ENCODE results near the gene ECT2L. TPM values are rescaled to one million over a fixed set of nuclear protein-coding genes. Genes with fewer than 3 reads are reported as not detected.

ECT2L gene
- total RNA-seq, 1 donor from 2014 or later = 1.6 TPM

GRCh38 chr6:138830248-138830647, 34.4 kb downstream of the ECT2L start:
- intact Hi-C loops (cut with micrococcal nuclease) = loop anchor here (10.0 kb wide), 1 partner anchor 535 kb away; no protein-coding TSS in a partner anchor
- peak overlapping the region; percentile 24 for H3K27ac ChIP-seq (replicated peaks)
- H3K4me3 ChIP-seq = peak overlapping the region; percentile 57
- H3K4me1 ChIP-seq = peaks cover 11% of the 10 kb centered on the region
- TF ChIP-seq CTCF (IDR thresholded peaks at IDR 0.05; ENCODE audit: borderline replicate concordance) = no peak
- H3K36me3 ChIP-seq = no peaks in the 10 kb centered on the region
- no peak for DNase-seq
- H3K9me3 ChIP-seq (replicated peaks) = peaks cover 5% of the 10 kb centered on the region
- H3K27me3 ChIP-seq (ENCODE audit: low read depth) = no peaks in the 10 kb centered on the region

GRCh38 chr6:138832182-138832581, 36.3 kb downstream of the ECT2L start:
- Histone ChIP-seq H3K27ac (replicated peaks) (peak overlapping the region; percentile 91), H3K27me3 (ENCODE audit: low read depth) (no peaks in the 10 kb centered on the region), H3K4me1 (peaks cover 17% of the 10 kb centered on the region), H3K36me3 (no peaks in the 10 kb centered on the region), H3K4me3 (peak overlapping the region; percentile 57), H3K9me3 (replicated peaks) (peaks cover 5% of the 10 kb centered on the region)
- no peak for DNase-seq
- intact Hi-C loops (cut with micrococcal nuclease) = loop anchor here (10.0 kb wide), 1 partner anchor 533 kb away; no protein-coding TSS in a partner anchor
- no peak for TF ChIP-seq CTCF (IDR thresholded peaks at IDR 0.05; ENCODE audit: borderline replicate concordance)

GRCh38 chr6:138833816-138834539, 38.1 kb downstream of the ECT2L start:
- peak overlapping the region; percentile 91 for H3K27ac ChIP-seq (replicated peaks)
- H3K4me3 ChIP-seq = peak overlapping the region; percentile 57
- no peaks in the 10 kb centered on the region for H3K27me3 ChIP-seq (ENCODE audit: low read depth)
- peaks cover 17% of the 10 kb centered on the region for H3K4me1 ChIP-seq
- H3K9me3 ChIP-seq (replicated peaks) = peaks cover 5% of the 10 kb centered on the region
- DNase-seq = peak; percentile 68
- intact Hi-C loops (cut with micrococcal nuclease) = loop anchor here (10.0 kb wide), 1 partner anchor 531 kb away; no protein-coding TSS in a partner anchor
- no peaks in the 10 kb centered on the region for H3K36me3 ChIP-seq
- no peak for TF ChIP-seq CTCF (IDR thresholded peaks at IDR 0.05; ENCODE audit: borderline replicate concordance)

GRCh38 chr6:138837246-138837645, 41.4 kb downstream of the ECT2L start:
- Histone ChIP-seq H3K27me3 (ENCODE audit: low read depth) (no peaks in the 10 kb centered on the region), H3K4me3 (no peak overlapping the region), H3K9me3 (replicated peaks) (peaks cover 3% of the 10 kb centered on the region), H3K4me1 (peaks cover 17% of the 10 kb centered on the region), H3K36me3 (no peaks in the 10 kb centered on the region), H3K27ac (replicated peaks) (no peak overlapping the region)
- intact Hi-C loops (cut with micrococcal nuclease) = loop anchor here (10.0 kb wide), 1 partner anchor 528 kb away; no protein-coding TSS in a partner anchor
- TF ChIP-seq CTCF (IDR thresholded peaks at IDR 0.05; ENCODE audit: borderline replicate concordance) = no peak
- no peak for DNase-seq

GRCh38 chr6:138844192-138844591, 48.3 kb downstream of the ECT2L start:
- intact Hi-C loops (cut with micrococcal nuclease) = no loop called here
- peak overlapping the region; percentile 32 for H3K4me3 ChIP-seq

More at GRCh38 chr6:138844192-138844591, 48.3 kb downstream of the ECT2L start:
- Histone ChIP-seq H3K4me1 (peaks cover 30% of the 10 kb centered on the region), H3K27me3 (ENCODE audit: low read depth) (no peaks in the 10 kb centered on the region), H3K27ac (replicated peaks) (peak overlapping the region; percentile 84), H3K9me3 (replicated peaks) (no peaks in the 10 kb centered on the region), H3K36me3 (no peaks in the 10 kb centered on the region)
- no peak for TF ChIP-seq CTCF (IDR thresholded peaks at IDR 0.05; ENCODE audit: borderline replicate concordance)
- peak; percentile 70 for DNase-seq
